Measurements from ENCODE around the gene SLC4A3. TPM values are rescaled to one million over a fixed set of nuclear protein-coding genes. Genes with fewer than 3 reads are reported as not detected.
"Not testable (repeated sequence)": the region's sequence is repeated elsewhere in the genome, so short reads cannot be mapped to it uniquely, and the experiment has no call there.

The SLC4A3 gene
- total RNA-seq, 2 donors from 2014 or later = 0.24 to 1.2 TPM

- ATAC-seq (no peak), DNase-seq (no peak)
- intact Hi-C loops (cut with DNase I, micrococcal nuclease) = loop anchor here in 1 of 2 donors (10.0 kb wide), 1 partner anchor 97 kb away; the partner anchor contains the start of genes CHPF and TMEM198
Observed at GRCh38 chr2:219642069-219642454, 14.6 kb downstream of the SLC4A3 start.

GRCh38 chr2:219642465-219643083, 15.1 kb downstream of the SLC4A3 start:
- intact Hi-C loops (cut with DNase I, micrococcal nuclease) = loop anchor here in 1 of 2 donors (10.0 kb wide), 1 partner anchor 98 kb away; the partner anchor contains the start of genes CHPF and TMEM198
- ATAC-seq = peak; percentile 99
- peak; percentile 94 to 97 for DNase-seq

- intact Hi-C loops (cut with DNase I, micrococcal nuclease) = loop anchor here in 1 of 2 donors (10.0 kb wide), 1 partner anchor 98 kb away; the partner anchor contains the start of genes CHPF and TMEM198
- ATAC-seq (no peak), DNase-seq (no peak)
Observed at GRCh38 chr2:219643084-219643473, 15.6 kb downstream of the SLC4A3 start.

GRCh38 chr2:219643788-219644398, 16.5 kb downstream of the SLC4A3 start:
- DNase-seq (no peak), ATAC-seq (no peak)
- intact Hi-C loops (cut with DNase I, micrococcal nuclease) = loop anchor here in 1 of 2 donors (10.0 kb wide), 1 partner anchor 99 kb away; the partner anchor contains the start of genes CHPF and TMEM198

- intact Hi-C loops (cut with DNase I, micrococcal nuclease) = loop anchor here in 1 of 2 donors (10.0 kb wide), 1 partner anchor 100 kb away; the partner anchor contains the start of genes CHPF and TMEM198
- DNase-seq (no peak), ATAC-seq (peak; percentile 30)
Observed at GRCh38 chr2:219644801-219645480, 17.5 kb downstream of the SLC4A3 start.

- ATAC-seq (no peak), DNase-seq (no peak)
- intact Hi-C loops (cut with DNase I, micrococcal nuclease) = loop anchor here in 1 of 2 donors (10.0 kb wide), 1 partner anchor 101 kb away; the partner anchor contains the start of genes CHPF and TMEM198
Observed at GRCh38 chr2:219645631-219646527, 18.4 kb downstream of the SLC4A3 start.

- intact Hi-C loops (cut with DNase I, micrococcal nuclease) = loop anchor here in 1 of 2 donors (10.0 kb wide), 1 partner anchor 103 kb away; the partner anchor contains the start of genes CHPF and TMEM198
- ATAC-seq (no peak), DNase-seq (no peak)
Observed at GRCh38 chr2:219648176-219648575, 20.7 kb downstream of the SLC4A3 start.

- no peak for DNase-seq
- ATAC-seq = no peak
- intact Hi-C loops (cut with DNase I, micrococcal nuclease) = loop anchor here in 1 of 2 donors (10.0 kb wide), 1 partner anchor 104 kb away; the partner anchor contains the start of genes CHPF and TMEM198
Observed at GRCh38 chr2:219648963-219649362, 21.5 kb downstream of the SLC4A3 start.

- ATAC-seq (no peak), DNase-seq (no peak)
- intact Hi-C loops (cut with DNase I, micrococcal nuclease) = no loop called here
Observed at GRCh38 chr2:219650426-219651248, 23.2 kb downstream of the SLC4A3 start.

- ATAC-seq; DNase-seq; intact Hi-C loops (cut with DNase I, micrococcal nuclease): not testable (repeated sequence)
Observed at GRCh38 chr2:219651656-219652055, 24.2 kb downstream of the SLC4A3 start.

- intact Hi-C loops (cut with DNase I, micrococcal nuclease) = no loop called here
- DNase-seq (no peak), ATAC-seq (no peak)
Observed at GRCh38 chr2:219656526-219656925, 29.1 kb downstream of the SLC4A3 start.

GRCh38 chr2:219658196-219658846, 30.9 kb downstream of the SLC4A3 start:
- DNase-seq = no peak
- intact Hi-C loops (cut with DNase I, micrococcal nuclease) = no loop called here
- no peak for ATAC-seq

GRCh38 chr2:219658874-219659273, 31.4 kb downstream of the SLC4A3 start:
- DNase-seq (no peak), ATAC-seq (no peak)
- intact Hi-C loops (cut with DNase I, micrococcal nuclease) = no loop called here

GRCh38 chr2:219661197-219661954, 33.9 kb downstream of the SLC4A3 start:
- DNase-seq (no peak), ATAC-seq (peak; percentile 96)
- intact Hi-C loops (cut with DNase I, micrococcal nuclease) = no loop called here

GRCh38 chr2:219661955-219662395, 34.5 kb downstream of the SLC4A3 start:
- intact Hi-C loops (cut with DNase I, micrococcal nuclease) = no loop called here
- ATAC-seq (peak; percentile 64), DNase-seq (no peak)

- no peak for DNase-seq
- intact Hi-C loops (cut with DNase I, micrococcal nuclease) = no loop called here
- ATAC-seq = no peak
Observed at GRCh38 chr2:219662566-219662965, 35.1 kb downstream of the SLC4A3 start.
